ENCODE results near the gene NPAS3.

NPAS3 gene

GRCh38 chr14:33786091-33786825 is 847.6 kb downstream of the NPAS3 start:
- no peak for DNase-seq

DNA sequence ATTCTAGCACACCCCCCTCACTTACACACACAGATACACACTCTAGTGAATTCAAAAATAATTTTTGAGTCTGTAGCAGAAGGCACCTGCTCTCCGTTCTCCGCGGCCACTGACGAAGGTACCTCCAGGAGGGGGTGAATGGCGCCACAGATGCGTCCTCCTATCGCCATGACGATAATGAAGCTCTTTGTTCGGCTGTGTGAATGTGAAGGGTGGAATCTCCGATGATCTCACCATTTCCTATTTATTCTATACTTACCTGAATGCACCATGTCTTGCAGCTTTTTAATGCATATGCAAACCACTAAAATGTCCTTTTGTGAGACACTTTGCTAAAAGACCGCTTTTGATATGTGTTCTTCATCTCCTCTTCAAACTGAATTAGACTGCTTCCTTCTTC is 849.5 kb downstream of the NPAS3 start:
- peak; percentile 11 for DNase-seq

GRCh38 chr14:33790996-33791395 is 852.3 kb downstream of the NPAS3 start:
- DNase-seq, result no peak

- no peak for DNase-seq
Observed at GRCh38 chr14:33792009-33792719, 853.5 kb downstream of the NPAS3 start.

GRCh38 chr14:33792720-33793368 is 854.2 kb downstream of the NPAS3 start:
- DNase-seq, result peak; percentile 77

GRCh38 chr14:33793398-33794110 is 854.9 kb downstream of the NPAS3 start:
- no peak for DNase-seq

DNA sequence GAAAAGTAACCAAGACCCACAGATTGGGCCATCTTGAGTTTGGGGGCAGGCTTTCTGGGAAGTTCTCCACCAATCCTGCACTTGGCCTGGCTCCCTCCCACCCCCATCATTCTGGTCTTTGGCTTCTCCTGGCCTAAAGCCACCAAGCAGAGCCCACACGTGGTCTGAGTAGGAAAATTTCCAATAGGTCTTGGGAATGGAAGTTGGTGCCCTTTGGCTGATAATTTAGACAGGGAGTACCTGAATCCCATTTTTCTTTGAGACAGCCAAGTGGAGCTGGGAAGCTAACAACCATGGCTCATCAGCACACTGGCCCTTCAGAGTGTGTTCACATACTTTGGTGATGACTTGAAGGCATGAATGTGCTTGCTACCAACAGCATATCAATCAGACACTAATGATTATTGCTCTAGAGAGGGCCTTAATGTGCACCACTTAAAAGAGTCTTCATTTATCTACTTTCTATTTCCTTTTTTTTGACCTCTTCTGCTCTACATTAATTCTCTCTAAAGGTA is 856.2 kb downstream of the NPAS3 start:
- no peak for DNase-seq

DNA sequence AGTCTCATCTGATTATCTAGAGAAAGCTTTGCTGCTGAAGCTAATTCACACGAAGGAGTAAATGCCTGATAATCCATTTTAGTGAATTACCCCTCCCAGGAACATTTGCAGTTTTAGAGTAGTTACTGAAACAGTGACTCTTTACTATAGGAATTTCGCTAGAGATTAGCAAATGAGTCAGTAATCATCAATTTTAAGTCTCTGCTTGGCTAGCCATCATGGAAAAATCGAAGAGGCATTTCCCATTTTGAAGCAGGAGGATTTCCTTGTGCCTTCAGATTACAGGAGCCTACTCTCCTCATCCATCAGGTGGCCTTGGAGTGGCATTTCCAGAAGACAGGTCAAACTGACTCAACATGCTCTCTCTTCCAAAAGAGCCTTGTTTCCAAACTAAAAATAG is 857.7 kb downstream of the NPAS3 start:
- DNase-seq, result no peak

- DNase-seq, result no peak
Observed at GRCh38 chr14:33799705-33800570, 861.3 kb downstream of the NPAS3 start.

GRCh38 chr14:33800735-33801163 is 862.1 kb downstream of the NPAS3 start:
- DNase-seq, result no peak

DNA sequence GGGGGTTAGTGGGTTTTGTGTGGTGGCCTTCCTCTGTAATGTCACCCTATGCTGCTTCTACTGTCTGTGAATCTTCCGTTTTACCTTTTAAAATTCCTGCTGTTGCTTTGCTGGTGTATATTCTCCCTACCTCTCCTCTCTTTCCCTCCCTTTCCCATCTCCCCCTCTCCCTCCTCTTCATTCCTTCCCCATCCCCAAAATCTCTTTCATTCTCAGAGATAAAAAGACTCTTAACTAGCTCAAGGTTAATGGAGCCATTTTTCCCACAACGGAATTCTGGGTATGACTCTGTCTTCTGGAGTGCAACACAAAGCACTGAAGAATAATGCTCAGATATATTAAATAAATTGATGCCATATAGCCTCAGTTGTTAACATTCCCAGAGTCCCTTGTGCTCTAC is 864.1 kb downstream of the NPAS3 start:
- no peak for DNase-seq

- DNase-seq, result no peak
Observed at GRCh38 chr14:33805593-33805992, 866.9 kb downstream of the NPAS3 start.

DNA sequence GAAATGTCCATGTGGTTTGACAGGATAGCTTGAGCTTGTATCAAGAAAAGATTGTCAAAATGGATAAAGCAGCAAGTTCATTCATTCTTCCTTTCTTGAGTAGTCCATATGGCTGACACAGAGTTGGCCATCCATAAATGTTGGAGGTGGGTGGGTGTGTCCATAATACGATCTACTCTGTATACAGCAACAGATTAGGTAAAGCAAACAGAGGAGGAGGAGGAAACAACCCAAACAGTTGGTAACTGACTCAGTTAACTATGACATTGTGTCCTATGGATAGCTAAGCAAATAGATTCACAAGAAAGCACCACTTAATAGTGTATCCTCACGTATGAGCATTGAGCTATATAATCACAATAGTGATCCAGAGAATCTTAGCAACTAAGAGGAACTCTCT is 868.2 kb downstream of the NPAS3 start:
- DNase-seq, result no peak

- no peak for DNase-seq
Observed at GRCh38 chr14:33808187-33808586, 869.5 kb downstream of the NPAS3 start.

GRCh38 chr14:33809396-33809981 is 870.8 kb downstream of the NPAS3 start:
- DNase-seq, result no peak

DNA sequence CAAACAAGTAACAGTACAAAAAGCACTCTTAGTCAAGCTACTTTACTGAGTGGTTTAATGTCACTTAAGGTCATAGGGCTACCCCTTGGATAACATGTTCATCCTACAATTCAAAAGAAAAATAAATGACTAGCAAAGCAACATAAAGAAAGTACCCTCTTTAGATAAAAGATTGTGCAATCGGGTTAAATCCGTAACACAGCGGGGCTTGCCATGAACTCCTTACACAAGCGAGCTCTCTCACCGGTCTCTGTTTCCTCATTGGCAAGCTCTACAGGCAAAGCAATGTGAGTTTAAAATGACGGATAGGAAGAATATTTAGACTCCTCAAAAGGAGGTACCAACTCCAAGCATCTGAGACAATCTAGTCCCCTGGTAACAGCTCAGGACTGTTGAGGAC is 871.6 kb downstream of the NPAS3 start:
- no peak for DNase-seq

DNA sequence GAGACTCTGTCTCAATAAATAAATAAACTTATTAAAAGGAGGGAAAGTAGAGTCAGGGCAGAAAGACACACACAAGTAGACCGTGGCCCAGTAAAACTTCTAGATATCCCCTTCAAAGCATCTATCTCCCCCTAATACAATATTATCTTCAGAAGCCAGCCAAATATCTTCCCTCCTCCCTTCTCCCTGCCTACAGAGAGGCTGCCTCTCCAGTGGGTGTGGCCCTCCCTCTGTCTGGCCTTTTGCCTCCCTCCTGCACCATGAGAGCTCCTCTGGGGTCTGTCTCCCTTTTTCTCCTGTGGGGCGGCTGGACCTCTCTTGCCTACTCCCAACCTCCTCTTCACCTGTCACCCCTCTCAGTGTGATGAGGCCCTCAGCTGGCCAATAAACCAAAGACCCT is 873.0 kb downstream of the NPAS3 start:
- no peak for DNase-seq

DNA sequence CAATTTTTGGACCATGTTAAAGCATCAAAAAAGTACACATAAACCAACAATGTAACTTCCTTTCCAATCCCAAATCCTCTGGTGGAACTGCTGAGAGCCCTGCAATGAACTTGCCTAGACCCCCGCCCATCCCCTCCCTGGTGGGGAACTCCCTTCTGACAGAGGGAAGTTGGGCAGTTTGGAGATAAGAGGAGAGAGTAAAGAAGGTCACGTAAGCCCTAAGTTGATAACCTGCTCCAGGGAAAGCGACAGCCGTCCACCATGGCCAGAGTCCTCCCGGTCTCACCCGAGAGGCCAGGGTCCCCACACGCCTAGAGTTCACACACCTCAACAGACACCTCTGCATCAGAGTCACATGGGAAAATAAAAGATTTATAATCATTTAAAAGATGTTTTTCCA is 873.5 kb downstream of the NPAS3 start:
- no peak for DNase-seq

DNA sequence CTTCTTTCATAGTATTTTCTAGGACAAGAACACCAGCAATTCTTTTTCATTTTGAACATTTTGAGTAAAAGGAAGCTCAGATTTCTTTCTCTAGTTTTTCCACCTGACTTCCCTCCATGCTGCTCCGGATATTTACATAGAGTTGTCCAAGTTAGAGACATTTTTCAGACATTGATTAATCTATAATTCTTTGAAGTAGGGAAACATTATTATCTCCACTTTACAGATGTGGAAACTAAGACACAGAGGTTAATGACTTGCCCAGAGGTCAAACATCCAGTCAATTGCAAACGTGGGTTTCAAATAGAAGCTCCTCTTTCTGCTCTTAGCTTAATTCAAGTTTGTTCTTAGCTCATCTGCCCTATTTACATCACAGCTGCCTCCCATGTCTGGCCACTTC is 873.9 kb downstream of the NPAS3 start:
- DNase-seq, result no peak

DNA sequence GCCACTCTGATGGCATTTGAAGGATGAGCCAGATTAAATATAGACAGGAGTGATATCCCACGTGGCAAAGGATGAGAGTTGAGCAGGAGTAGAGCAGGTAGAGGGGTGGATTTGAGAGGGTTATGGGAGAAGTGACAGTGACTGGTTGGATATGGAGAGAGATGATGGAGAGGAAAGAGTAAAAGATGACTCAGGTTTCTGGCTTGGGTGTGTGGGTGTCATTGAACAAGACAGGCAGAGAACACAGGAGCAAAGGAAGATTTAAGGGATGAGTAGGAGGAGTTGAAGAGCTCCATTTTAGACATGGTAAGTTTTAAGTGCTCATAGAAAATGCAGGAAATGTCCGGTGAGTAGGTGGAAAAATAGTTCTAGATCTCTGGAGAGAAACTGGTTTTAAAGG is 875.3 kb downstream of the NPAS3 start:
- no peak for DNase-seq

- no peak for DNase-seq
Observed at GRCh38 chr14:33833706-33834465, 895.2 kb downstream of the NPAS3 start.
